GM12892 (cell line): ENCODE results near the gene RASSF5.

Source experiments
- POLR2A ChIP-seq: IDR thresholded peaks from 2 replicates; pipeline ENCODE4 v1.6.1; 2011; ENCODE audit warnings: low read depth, low read length, control low read depth
- TAF1 ChIP-seq: IDR thresholded peaks from 2 replicates; pipeline ENCODE4 v1.6.1; 2011; ENCODE audit warnings: low read depth, mild to moderate bottlenecking, control low read depth, low read length, borderline replicate concordance

GRCh38 chr1:206628916-206629315 lies 121.6 kb downstream of the RASSF5 start:
- TF ChIP-seq POLR2A (no peak), TAF1 (no peak)
